GM12801 (cell line): Measurements from ENCODE around the gene ALG10.

Source experiments
- TF ChIP-seq, protein P1 (sequence below): IDR thresholded peaks from one replicate; pipeline ENCODE4 v1.5.1; 2011; ENCODE audit warnings: control low read depth; ENCODE audit not compliant: insufficient read length; ENCODE audit errors: extremely low read depth

Gene ALG10, protein sequence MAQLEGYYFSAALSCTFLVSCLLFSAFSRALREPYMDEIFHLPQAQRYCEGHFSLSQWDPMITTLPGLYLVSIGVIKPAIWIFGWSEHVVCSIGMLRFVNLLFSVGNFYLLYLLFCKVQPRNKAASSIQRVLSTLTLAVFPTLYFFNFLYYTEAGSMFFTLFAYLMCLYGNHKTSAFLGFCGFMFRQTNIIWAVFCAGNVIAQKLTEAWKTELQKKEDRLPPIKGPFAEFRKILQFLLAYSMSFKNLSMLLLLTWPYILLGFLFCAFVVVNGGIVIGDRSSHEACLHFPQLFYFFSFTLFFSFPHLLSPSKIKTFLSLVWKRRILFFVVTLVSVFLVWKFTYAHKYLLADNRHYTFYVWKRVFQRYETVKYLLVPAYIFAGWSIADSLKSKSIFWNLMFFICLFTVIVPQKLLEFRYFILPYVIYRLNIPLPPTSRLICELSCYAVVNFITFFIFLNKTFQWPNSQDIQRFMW

DNA sequence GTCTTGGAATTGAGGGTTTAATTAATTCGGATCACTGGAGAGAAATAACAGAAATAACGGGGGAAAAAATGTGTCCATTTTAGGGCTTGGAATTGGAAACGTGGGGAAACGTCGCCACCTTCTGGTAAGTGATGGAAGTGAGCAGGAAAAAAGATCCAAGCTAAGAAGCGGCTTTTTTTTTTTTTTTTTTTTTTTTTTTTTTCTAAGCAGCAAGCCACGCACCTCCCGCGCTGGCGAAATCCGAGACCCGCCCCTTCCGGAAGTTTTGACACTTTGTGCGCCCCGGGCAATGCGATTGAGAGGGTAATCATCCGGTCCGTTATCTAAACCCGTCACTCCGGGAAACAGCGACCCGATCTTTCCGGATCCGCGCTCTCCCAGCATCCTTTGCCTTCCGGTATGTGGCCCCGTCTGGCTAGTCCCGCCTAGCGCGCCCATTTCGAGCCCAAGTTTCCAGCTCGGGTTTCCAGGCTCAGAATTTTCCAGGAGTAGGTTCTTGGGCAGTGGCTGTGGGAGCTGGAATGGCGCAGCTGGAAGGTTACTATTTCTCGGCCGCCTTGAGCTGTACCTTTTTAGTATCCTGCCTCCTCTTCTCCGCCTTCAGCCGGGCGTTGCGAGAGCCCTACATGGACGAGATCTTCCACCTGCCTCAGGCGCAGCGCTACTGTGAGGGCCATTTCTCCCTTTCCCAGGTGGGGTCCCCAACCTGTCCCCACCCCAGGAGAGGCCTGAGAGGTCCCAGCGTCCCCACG lies at the start of gene ALG10:
TSS of gene ALG10 (plus strand) at position 418 of the 752 bp plus-strand sequence. CDS start at position 522, 104 bp downstream.
- TF ChIP-seq, protein P1, sequence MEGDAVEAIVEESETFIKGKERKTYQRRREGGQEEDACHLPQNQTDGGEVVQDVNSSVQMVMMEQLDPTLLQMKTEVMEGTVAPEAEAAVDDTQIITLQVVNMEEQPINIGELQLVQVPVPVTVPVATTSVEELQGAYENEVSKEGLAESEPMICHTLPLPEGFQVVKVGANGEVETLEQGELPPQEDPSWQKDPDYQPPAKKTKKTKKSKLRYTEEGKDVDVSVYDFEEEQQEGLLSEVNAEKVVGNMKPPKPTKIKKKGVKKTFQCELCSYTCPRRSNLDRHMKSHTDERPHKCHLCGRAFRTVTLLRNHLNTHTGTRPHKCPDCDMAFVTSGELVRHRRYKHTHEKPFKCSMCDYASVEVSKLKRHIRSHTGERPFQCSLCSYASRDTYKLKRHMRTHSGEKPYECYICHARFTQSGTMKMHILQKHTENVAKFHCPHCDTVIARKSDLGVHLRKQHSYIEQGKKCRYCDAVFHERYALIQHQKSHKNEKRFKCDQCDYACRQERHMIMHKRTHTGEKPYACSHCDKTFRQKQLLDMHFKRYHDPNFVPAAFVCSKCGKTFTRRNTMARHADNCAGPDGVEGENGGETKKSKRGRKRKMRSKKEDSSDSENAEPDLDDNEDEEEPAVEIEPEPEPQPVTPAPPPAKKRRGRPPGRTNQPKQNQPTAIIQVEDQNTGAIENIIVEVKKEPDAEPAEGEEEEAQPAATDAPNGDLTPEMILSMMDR, result no peak

DNA sequence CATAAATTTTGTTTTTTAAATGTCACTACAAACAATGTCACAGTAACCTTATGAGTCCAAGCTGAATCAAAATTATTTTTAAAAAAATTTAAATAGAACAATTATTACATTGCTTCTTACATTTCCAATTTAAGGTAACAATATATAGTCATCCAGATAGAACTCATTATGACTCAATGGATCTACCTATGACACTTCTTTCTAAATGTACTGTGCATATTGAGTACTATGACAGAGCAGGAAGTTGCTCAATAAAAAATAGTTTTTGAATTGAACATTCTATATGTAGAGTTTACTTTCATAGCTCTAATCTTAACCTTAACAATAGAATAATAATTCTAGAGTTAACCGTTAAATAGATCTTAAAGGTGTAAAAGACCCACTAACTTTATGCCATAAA lies 44.4 kb upstream of the ALG10 start:
- TF ChIP-seq, protein P1, result no peak

DNA sequence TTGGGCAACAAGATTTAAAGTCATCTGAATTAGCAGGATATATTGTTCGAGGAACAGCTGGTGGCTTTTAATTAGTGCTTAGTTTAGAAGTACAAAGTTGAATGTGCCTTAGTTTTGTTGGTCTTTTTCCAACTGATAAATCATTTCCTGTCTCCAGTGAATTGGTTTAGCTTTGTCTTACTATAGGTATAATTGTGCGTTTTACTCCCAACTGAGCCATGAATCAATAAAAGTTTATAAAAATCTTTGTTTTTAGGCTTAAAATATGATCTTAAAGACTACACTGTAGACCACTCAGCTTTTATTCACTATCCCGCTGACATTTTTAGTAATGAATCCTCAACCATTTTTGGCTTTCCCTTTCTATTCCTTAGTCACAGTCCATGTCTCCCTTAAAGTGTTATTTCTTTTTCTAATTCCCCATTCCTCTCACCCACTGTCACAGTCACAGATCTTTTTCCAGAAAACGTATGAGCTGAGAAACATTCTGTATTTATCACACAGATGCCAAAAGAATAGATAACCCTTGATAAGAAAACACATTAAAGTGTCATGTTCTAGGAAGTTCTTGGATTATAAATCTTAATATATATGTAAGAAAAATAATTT lies 34.0 kb upstream of the ALG10 start:
- TF ChIP-seq, protein P1, result no peak

DNA sequence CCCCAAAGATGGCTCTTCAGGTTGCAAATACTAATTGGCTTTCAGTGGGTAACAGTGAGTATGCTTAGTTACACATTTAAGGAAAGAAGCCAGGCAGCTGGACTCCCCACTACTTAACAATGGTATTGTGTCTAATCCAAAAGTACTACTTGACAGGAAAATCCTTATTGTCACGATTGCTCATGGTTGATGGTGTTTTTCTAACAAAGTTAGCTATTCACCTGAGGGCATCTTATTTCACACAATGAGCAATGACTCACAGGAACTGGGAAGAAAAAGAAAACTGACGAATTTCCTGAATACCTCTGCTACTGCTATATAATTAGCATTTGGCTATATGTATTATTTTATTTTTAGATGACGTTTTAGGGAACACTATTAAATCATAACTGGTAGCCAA lies 33.4 kb upstream of the ALG10 start:
- TF ChIP-seq, protein P1, result no peak

DNA sequence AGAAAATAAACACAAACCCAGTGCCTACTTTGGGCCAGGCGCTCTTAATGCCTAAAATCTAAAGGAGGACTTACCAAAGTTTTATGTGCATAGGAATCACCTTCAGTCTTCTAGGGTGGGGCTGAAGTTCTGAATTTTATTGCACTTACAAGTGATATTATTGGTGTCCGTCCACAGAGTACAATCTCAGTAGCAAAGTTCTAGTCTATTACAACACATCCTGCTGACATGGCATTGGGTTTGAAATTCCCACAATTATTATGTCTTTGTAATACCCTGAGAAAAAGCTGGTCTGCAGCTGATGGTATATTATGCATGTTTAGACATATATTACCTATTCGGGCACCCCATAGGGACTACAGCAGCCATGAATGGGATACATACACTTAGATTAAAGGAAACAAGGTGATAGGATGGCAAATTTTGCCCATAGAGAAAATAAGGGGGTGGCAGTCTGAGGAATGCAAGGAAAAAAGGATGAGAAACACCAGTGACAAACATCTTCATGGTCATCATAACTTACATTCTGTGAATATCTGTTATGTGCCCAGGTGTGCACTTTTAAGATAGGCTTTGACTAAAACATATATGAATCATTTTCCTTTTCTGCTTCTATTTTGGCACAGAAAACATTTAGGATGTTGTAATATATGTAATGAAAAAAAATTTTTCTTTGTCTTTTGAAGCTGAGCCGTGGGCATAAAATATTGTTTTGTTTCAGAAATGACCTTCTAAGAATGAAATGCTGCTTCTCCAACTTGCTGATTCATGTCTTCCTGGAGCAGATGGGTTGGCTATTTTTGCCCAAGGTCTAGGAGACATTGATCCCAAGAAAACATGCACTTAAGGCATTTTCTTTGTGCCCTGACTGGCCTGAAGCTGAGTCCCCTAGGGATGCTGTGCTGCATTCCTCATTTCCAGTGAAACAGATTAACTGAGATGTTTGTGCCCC lies 27.2 kb upstream of the ALG10 start:
- TF ChIP-seq, protein P1, result no peak

DNA sequence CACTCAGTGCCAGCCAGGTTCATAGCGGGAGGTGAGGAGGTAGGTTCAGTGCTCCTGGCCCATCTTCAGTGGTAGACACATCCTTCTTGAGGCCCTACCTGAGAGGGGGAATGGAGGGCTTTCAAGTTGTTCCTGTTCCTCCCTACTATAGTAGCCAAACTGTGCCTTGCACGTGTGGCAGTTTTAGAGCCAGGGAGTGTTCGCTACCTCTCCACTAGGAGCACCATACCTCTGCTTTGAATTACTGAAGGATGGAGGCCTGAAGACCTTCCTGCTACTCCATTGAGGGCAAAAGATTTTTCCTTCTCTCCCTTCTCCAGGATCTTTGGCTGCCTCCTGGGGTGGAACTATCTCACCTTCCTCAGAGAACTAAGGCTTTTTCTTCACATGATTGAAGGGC lies 5.9 kb upstream of the ALG10 start:
- TF ChIP-seq, protein P1, result no peak
